ENCODE results near the gene DCC.

DNA sequence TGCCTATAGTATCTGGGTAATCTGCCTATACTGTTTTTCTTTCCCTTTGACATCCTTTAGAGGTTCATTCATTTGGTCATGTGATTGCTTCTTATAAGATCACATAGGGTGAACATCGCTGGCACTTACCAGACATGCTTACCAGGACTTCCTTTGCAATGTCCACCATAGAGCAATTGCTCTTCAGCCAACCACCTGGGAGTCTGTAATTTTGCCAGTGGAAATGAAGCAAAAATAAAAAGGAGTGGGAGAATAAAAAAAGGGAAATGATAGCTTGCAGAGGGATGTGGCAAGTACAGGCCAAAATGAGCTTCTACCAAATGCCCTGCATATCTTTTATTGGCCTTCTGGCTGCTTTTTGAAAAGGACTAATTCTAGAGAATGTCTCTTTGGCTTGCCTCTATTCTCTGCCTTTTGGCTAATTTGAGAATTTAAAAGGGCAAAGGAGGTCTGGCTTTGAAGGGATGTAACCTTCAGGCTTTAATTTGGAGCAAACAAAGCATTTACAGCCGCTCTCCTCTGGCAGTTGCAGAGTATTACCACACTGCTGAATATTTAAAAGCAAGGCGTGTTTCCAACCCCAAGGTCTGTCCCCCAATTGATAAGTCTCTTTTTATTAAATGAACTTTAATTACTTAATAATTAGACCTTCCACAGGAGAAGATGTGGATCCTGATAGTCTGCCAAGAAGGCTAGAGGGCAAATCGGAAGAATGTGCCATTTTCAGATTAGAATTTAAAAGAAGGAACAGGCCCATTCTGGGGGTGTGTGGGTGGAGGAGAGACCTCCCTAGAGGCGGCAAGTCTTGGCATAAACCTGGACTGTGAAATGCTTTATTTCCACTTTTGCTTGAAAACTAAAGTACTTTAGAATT, 557.9 kb downstream of the DCC start:
- TF ChIP-seq, protein P1, sequence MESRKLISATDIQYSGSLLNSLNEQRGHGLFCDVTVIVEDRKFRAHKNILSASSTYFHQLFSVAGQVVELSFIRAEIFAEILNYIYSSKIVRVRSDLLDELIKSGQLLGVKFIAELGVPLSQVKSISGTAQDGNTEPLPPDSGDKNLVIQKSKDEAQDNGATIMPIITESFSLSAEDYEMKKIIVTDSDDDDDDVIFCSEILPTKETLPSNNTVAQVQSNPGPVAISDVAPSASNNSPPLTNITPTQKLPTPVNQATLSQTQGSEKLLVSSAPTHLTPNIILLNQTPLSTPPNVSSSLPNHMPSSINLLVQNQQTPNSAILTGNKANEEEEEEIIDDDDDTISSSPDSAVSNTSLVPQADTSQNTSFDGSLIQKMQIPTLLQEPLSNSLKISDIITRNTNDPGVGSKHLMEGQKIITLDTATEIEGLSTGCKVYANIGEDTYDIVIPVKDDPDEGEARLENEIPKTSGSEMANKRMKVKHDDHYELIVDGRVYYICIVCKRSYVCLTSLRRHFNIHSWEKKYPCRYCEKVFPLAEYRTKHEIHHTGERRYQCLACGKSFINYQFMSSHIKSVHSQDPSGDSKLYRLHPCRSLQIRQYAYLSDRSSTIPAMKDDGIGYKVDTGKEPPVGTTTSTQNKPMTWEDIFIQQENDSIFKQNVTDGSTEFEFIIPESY (IDR thresholded peaks at IDR 0.05; ENCODE audit: extremely low read depth, insufficient replicate concordance, low read length) = no peak
- TF ChIP-seq ELF1 (IDR thresholded peaks at IDR 0.05; ENCODE audit: borderline replicate concordance, low read depth) = no peak
- TF ChIP-seq EZH2 (IDR thresholded peaks at IDR 0.05) = no peak

Data from HCT116 (cell line).